NCI-H510A (cell line): Measurements from ENCODE around the gene SNX13.
"Not testable (repeated sequence)": the region's sequence is repeated elsewhere in the genome, so short reads cannot be mapped to it uniquely, and the experiment has no call there.

Experiments
- DNase-seq: peaks from one replicate; lab custom pipeline; 2025; lab: John Stamatoyannopoulos, UW

SNX13 gene

GRCh38 chr7:17913250-17913649 lies 27.0 kb downstream of the SNX13 start:
- DNase-seq, result no peak

DNA sequence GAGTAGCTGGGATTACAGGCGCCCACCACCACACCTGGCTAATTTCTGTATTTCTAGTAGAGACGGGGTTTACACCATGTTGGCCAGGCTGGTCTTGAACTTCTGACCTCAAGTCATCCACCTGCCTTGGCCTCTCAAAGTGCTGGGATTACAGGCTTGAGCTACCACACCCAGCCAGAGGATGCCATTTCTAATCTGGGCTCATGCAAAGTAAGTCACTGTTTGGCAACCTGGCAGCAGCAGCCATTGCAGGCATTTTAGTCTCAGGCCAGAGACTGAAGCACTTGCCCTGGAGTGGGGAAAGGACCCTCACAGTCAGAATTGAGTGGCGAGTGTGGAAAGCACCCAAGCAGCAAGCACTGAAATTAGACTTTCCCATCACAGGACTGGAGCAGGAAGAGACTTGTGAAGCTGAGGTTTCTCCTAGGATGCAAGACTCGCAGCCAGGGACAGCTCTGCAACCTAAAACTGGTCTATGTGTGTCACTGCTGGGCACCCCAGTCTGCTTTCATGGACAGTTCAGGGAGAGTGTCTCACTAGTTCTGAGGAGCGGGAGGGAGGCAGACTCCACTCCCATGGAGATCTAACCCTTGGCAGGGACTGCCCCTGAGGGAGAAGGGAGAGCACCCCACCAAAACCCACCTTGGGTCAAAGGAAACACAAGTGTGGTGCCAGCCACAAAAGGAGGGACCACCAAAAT lies 27.6 kb downstream of the SNX13 start:
- DNase-seq, result no peak

GRCh38 chr7:17912050-17912449 lies 28.2 kb downstream of the SNX13 start:
- no peak for DNase-seq

- no peak for DNase-seq
These were observed 29.9 kb downstream of the SNX13 start for GRCh38 chr7:17910377-17910776.

GRCh38 chr7:17909310-17909709 lies 31.0 kb downstream of the SNX13 start:
- DNase-seq, result not testable (repeated sequence)

DNA sequence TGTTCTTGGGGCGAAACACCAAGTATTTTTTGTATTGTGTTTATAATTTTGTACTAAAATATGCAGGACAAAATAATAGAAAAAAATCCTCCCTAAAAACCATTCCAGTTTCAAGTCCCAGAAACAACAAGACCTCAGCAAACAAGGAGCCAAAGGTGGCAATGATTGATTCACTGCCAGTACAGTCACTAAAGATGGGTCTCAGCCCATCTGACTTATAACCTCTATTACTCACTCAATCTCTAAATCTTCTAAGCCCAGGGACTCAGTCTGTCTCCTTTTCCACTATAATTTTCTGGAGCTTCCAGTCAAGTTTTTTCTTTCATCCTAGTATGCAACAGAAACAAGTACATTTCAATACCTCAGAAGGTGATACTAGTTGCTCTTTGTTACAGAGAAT lies 33.3 kb downstream of the SNX13 start:
- no peak for DNase-seq

DNA sequence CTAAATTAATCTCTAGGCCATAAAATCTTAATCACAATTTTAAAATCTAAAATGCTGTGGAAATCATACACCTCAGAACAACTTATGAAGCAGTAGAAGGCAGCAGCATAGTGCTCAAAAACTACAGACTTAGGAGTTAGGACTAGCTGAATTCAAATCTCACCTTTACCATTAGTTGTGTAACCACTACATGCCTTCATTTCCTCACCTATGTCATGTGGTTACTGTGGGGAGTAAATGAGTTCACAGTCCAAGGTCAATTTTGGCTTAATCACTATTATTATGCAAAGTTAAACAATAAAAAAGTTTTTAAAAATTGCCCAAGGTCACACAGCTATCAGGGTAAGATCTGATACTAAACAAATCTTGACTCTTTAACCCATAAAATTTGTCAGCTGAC lies 37.0 kb downstream of the SNX13 start:
- no peak for DNase-seq

DNA sequence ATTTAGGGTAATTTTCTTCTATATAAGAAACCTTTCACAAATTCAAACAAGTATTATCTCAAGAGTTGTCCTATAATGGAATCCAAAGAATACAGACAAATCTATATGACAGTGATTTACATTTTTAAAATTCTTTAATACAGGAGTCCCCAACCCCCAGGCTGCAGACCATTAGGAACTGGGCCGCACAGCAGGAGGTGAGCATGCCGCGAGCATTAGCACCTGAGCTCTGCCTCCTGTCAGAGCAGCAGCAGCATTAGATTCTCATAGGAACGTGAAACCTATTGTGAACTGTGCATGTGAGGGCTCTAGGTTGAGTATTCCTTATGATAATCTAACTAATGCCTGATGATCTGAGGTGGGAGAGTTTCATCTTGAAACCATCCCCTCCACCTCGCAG lies 37.7 kb downstream of the SNX13 start:
- DNase-seq, result no peak

GRCh38 chr7:17900464-17900863 lies 39.8 kb downstream of the SNX13 start:
- DNase-seq, result no peak

DNA sequence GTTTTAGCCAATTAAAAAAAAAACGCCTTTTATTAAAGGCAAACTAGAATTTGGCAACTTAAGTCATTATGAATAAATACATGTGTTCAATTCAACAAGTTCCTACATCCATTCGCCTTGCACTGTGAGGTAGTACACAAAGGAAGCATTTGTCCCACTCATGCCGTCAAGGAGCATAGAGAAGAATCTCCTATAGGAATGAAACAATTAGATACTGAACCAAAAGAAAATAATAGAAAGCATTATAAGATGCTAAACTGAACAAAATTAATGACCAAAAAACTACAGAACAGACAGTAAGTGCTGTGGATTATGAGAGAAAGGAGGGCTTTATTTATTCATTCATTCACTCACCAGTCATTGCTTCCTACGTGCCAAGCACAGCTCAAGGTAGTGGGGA lies 42.2 kb downstream of the SNX13 start:
- DNase-seq, result no peak

- no peak for DNase-seq
These were observed 53.0 kb downstream of the SNX13 start for GRCh38 chr7:17887286-17887685.

DNA sequence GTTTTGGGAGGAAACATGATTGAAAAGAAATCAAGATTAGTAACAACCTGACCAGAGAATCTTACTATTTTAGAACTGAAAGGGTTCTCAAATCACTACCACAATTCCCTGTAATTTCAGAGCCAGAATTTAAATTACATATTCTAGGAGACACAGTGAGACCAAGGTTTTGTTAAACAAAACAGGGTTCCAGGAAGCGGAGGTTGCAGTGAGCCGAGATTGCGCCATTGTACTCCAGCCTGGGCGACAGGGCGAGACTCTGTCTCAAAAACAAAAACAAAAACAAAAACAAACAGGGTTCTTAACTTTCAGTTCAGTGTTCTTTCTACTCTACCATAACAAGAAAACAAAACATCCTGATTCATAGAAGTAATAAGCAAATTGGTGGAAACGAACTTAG lies 57.6 kb downstream of the SNX13 start:
- no peak for DNase-seq

DNA sequence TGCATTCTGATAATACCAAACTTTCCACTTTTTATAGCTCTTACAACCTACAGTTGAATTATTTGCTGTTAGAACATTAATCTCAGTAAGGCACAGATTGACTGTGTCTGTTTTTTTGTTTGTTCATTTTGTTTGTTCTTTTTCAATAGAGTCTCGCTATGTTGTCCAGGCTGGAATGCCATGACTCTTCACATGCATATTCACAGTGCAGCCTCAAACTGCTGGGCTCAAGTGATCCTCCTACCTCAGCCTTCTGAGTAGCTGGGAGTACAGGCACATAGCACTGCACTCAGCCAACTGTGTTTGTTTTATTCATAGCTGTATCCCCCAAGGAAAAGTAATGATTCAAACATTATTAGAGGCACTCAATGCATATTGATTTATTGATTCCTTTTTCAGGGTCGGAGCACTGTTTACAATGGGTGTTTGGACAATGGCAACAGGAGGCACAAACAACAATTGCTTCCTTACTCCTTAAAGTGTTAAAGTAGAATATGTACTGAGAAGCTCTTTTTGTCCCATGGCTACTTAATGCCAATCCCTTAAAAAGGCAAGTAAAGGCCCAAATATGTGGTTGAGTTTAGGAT lies 61.1 kb downstream of the SNX13 start:
- no peak for DNase-seq

DNA sequence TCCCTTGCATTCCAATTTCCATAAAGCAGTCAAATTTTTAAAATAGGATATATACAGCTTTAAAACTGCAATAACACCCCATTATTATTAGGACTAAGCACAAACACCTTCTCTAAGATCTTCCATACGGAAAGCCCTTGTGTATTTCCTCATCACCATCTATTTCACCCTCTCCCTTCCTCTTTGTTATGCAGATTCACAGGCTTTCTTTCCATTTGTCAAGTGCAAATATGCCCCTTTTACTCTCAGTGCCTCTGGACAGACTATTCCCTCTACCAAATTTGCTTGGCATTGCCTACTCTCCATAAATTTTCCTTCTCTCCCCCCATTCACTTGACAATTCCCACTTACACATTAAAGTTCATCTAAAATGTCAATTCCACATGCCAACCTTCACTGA lies 61.7 kb downstream of the SNX13 start:
- no peak for DNase-seq

- no peak for DNase-seq
These were observed 68.3 kb downstream of the SNX13 start for GRCh38 chr7:17871815-17872533.

DNA sequence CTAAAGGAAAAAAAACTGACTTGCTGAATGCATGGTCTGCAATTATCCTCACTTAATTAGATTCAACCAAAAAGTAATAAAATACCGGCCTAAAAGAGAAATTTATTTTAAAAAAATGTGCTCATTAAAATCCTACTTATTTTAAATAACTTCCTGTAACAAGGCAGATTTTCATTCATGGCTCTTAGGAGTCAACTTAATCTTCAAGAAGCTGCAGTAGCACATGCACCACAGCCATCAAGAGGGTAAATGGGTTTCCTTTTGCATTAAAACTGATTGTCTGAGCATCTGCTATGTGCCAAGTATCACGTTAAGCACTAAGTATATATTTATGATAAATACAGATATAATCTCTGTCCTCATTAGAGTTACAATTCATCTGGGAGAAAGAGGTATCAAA lies 69.9 kb downstream of the SNX13 start:
- DNase-seq, result no peak

GRCh38 chr7:17863809-17864143 lies 76.5 kb downstream of the SNX13 start:
- DNase-seq, result no peak

- no peak for DNase-seq
These were observed 77.0 kb downstream of the SNX13 start for GRCh38 chr7:17863095-17863808.

DNA sequence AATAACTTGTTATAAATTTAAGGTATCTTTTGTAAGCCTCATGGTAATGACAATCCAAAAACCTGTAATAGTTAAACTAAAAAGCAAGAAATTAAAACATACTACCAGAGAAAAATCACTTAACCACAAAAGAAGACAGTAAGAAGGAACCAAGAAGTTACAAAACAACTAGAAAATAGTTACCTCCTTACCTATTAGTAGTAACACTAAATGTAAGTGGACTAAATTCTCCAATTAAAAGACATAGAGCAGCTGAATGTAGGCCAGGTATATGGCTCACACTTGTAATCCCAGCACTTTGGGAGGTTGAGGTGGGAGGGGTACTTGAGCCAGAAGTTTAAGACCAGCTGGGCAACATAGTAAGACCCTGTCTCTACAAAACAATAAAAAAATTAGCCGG lies 84.0 kb downstream of the SNX13 start:
- no peak for DNase-seq

- DNase-seq, result no peak
These were observed 85.1 kb downstream of the SNX13 start for GRCh38 chr7:17855202-17855601.

- no peak for DNase-seq
These were observed 85.8 kb downstream of the SNX13 start for GRCh38 chr7:17854261-17855047.

DNA sequence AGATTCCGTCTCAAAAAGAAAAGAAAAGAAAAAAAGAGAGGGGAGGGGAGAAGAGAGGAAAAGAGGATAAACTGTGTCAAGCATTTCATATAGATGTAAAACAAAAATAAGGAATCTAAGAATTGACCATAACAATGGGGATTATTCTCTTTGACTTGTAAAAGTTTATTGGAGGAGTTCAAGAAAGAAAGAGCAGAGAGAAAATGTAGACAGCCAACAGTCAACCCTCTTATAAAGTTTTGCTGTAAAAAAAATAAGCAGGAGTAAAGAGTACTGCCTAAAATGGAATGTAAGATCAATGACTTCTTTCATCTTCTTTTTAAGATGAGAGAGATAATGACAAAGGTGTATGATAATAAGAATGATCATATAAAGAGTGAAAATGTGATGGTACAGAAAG lies 87.9 kb downstream of the SNX13 start:
- DNase-seq, result no peak
